Cardiac muscle cell (in vitro differentiated cells and primary cell): ENCODE results near the gene SOST. TPM values are rescaled to one million over a fixed set of nuclear protein-coding genes. Genes with fewer than 3 reads are reported as not detected.

Source experiments
- DNase-seq, 2 donors: peaks; one replicate each; pipeline versions ENCODE4 v3.0.0 to v3.0.0-alpha.2; 2010 to 2017; ENCODE audit warnings: low read depth in 1 of 2, low spot score in 1 of 2
- H3K27ac ChIP-seq: fragments of 200-600 bp; sonication (generic); 2 replicates; pipeline ENCODE4 v1.5.1; 2016
- H3K27me3 ChIP-seq: fragments of 200-600 bp; sonication (generic); 2 replicates; pipeline ENCODE4 v1.6.0; 2016; ENCODE audit warnings: control low read depth
- H3K36me3 ChIP-seq: fragments of 200-600 bp; sonication (generic); 2 replicates; pipeline ENCODE4 v1.5.1; 2016; ENCODE audit warnings: control low read depth
- H3K4me1 ChIP-seq: fragments of 200-600 bp; sonication (generic); 2 replicates; pipeline ENCODE4 v1.8.1; 2017; ENCODE audit warnings: low read depth, mild to moderate bottlenecking, mixed run types
- H3K4me3 ChIP-seq: fragments of 200-600 bp; sonication (generic); 2 replicates; pipeline ENCODE4 v1.5.1; 2016; ENCODE audit warnings: mild to moderate bottlenecking
- H3K9me3 ChIP-seq: fragments of 200-600 bp; sonication (generic); 2 replicates; pipeline ENCODE4 v1.5.1; 2017; ENCODE audit warnings: low read depth, mild to moderate bottlenecking, control low read depth
- polyA plus RNA-seq: library from polyadenylated mRNA; unstranded; fragments of >200 nt; fragmentation: Nextera tagmentation; extraction: Ambion mirVana; gene quantifications from 2 replicates; pipeline ENCODE4 v1.2.1, GENCODE V29; 2016
- total RNA-seq: library from RNA; depleted of rRNA; stranded (reverse); fragments of >200 nt; gene quantifications from 2 replicates; pipeline ENCODE4 v1.2.3, GENCODE V29; 2016
- TF ChIP-seq, protein P1 (sequence below): IDR thresholded peaks from 2 replicates; pipeline ENCODE4 v1.5.1; 2012; ENCODE audit warnings: low read depth, mild to moderate bottlenecking, low read length

Gene SOST
- total and polyA plus RNA-seq, 2 experiments from 2014 or later = 0.10 to 3.2 TPM

DNA sequence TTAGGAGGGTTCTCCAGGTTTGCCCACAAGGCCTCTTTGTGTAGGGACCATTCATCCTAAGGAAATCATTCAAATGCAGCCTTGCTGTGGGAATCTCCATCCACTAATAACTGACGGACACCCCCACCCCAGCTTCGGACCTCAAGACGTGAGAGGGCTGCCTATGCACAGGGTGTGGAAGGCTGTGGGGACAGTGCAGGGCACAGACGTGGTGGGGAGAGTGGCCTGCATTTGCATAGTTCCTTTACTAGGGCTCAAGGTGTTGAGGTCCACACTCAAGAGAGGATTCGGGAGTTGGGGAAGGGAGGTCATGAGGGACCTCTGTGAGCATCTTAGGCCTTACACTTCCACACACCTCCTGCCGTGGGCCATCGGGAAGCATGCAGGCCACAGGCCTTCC lies 10.4 kb upstream of the SOST start:
- peaks cover 23% of the 10 kb centered on the region for H3K36me3 ChIP-seq
- H3K9me3 ChIP-seq = no peaks in the 10 kb centered on the region
- no peaks in the 10 kb centered on the region for H3K27me3 ChIP-seq
- no peaks in the 10 kb centered on the region for H3K4me1 ChIP-seq
- no peak overlapping the region for H3K4me3 ChIP-seq
- no peak for DNase-seq
- TF ChIP-seq, protein P1, sequence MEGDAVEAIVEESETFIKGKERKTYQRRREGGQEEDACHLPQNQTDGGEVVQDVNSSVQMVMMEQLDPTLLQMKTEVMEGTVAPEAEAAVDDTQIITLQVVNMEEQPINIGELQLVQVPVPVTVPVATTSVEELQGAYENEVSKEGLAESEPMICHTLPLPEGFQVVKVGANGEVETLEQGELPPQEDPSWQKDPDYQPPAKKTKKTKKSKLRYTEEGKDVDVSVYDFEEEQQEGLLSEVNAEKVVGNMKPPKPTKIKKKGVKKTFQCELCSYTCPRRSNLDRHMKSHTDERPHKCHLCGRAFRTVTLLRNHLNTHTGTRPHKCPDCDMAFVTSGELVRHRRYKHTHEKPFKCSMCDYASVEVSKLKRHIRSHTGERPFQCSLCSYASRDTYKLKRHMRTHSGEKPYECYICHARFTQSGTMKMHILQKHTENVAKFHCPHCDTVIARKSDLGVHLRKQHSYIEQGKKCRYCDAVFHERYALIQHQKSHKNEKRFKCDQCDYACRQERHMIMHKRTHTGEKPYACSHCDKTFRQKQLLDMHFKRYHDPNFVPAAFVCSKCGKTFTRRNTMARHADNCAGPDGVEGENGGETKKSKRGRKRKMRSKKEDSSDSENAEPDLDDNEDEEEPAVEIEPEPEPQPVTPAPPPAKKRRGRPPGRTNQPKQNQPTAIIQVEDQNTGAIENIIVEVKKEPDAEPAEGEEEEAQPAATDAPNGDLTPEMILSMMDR = no peak
- no peak overlapping the region for H3K27ac ChIP-seq

DNA sequence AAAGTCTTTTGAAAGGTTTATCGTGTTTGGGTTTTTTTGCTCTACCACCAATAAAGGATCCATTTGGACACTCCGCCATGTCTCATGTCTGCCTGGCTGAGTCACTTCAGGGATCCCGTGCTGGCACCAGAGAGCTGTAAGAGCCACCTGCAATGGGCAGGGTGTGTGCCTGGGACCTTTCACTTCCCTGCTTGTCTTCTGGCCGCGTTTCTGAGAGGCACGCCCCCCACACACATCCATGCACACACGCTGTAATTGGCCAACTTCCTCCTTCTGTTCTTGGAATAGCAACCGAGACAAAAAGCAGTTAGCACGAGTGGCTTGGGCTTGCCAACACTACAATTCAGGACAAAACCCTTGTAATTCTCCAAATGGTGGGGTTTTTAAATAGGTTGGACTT lies 9.8 kb upstream of the SOST start:
- TF ChIP-seq, protein P1 = no peak
- H3K27ac ChIP-seq = no peak overlapping the region
- DNase-seq = no peak
- H3K36me3 ChIP-seq = peaks cover 19% of the 10 kb centered on the region
- H3K27me3 ChIP-seq = no peaks in the 10 kb centered on the region
- no peak overlapping the region for H3K4me3 ChIP-seq
- H3K9me3 ChIP-seq = no peaks in the 10 kb centered on the region
- H3K4me1 ChIP-seq = no peaks in the 10 kb centered on the region

DNA sequence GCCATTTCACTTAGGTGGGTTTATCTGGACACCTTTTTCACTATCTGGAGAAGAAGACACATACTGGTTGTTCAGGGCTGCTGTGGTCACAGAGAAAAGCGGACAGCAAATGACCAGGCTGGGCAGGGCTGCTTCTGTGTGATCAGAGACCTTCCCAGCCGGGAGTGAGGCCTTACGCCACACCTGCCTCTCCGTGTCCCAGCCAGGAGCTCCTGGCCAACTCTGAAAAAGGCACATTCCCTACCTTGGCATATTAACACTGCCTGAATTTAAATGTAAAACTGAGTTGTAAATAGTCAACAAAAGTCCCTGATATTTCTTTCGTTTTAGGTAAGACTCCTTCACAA lies 9.1 kb upstream of the SOST start:
- no peaks in the 10 kb centered on the region for H3K27me3 ChIP-seq
- H3K27ac ChIP-seq = no peak overlapping the region
- H3K36me3 ChIP-seq = peaks cover 13% of the 10 kb centered on the region
- no peaks in the 10 kb centered on the region for H3K4me1 ChIP-seq
- no peaks in the 10 kb centered on the region for H3K9me3 ChIP-seq
- no peak for DNase-seq
- TF ChIP-seq, protein P1 = no peak
- no peak overlapping the region for H3K4me3 ChIP-seq

DNA sequence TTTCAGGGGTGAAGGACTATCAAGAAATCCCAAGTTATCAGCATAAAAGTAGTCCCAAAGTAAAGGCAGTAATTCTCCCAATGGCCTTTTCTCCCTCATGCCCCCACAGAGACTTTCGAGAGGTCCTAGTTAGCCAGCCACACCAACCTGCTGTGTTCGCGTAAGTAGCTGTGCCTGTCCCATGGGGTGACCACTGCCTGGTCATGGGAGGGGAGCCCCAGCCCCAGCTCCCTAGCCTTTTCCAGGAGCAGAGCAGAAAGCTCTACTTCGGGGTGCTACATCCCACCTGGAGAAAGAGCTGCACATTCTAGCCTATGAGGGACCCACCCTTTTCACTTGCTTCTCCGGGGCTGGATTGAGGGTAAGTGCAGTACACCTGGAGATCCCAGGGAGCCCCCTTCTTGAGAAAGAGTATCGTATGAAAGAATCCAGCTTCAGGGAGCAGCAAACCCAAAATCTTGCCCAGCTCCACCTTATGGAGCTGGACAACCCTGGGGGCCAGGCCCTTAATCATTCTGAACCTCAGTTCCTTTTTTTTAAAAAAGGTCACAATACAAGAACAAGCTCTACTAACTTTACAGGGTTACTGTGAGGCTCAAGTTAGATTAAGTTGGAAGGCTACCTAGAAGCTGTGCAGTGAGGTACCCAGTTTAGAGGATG lies 8.6 kb upstream of the SOST start:
- H3K4me3 ChIP-seq = no peak overlapping the region
- DNase-seq = no peak
- H3K4me1 ChIP-seq = no peaks in the 10 kb centered on the region
- no peaks in the 10 kb centered on the region for H3K9me3 ChIP-seq
- no peak overlapping the region for H3K27ac ChIP-seq
- TF ChIP-seq, protein P1 = no peak
- H3K27me3 ChIP-seq = no peaks in the 10 kb centered on the region
- peaks cover 8% of the 10 kb centered on the region for H3K36me3 ChIP-seq

DNA sequence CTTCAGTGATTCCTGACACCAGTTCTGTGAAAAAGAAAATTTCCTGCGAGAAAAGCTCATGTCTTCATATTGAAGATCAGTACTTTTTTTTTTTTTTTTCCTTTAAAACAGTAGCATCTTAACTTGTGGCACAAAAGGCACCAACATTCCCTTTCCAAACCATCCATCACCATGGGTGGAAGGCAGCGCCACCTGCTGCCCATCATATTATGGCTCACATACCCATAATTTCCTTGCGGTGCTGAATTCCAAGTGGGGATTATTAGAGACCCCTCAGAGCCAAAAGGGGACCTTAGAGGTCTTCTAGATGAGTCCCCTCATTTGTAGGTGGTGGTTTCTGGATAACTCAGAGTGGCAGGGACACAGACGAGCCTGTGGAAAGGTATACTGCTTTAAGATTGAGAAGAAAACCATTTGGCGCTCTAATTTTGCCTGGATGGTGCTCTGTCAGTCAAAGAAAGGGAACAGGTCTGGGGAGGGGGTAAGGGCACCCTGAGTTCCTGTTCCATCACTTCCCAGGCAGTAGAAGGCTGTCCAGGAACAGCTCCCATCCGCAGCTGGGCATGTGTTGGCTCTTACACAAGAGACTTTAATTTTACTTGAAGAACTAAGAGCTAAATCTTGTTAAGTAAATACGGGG lies 7.9 kb upstream of the SOST start:
- TF ChIP-seq, protein P1 = peak; percentile 85
- DNase-seq = peak; percentile 64 to 72
- Histone ChIP-seq H3K36me3 (peaks cover 7% of the 10 kb centered on the region), H3K4me3 (no peak overlapping the region), H3K27ac (no peak overlapping the region), H3K27me3 (no peaks in the 10 kb centered on the region), H3K9me3 (no peaks in the 10 kb centered on the region), H3K4me1 (no peaks in the 10 kb centered on the region)
